ENCODE measurements around the gene KRTAP5-6. TPM values are rescaled to one million over a fixed set of nuclear protein-coding genes. Genes with fewer than 3 reads are reported as not detected.
"Not testable (repeated sequence)": the region's sequence is repeated elsewhere in the genome, so short reads cannot be mapped to it uniquely, and the experiment has no call there.

KRTAP5-6 gene
- total RNA-seq, 6 experiments from 2014 or later: not detected

- no peak for TF ChIP-seq CTCF (IDR thresholded peaks at IDR 0.05)
- peaks cover 35% of the 10 kb centered on the region for H3K27me3 Mint-ChIP-seq (ENCODE audit: insufficient read depth)
- no peaks in the 10 kb centered on the region for H3K4me1 Mint-ChIP-seq (ENCODE audit: low read depth)
- H3K4me3 Mint-ChIP-seq: no peak overlapping the region
- no peak for DNase-seq
- H3K36me3 Mint-ChIP-seq (ENCODE audit: low read depth): no peaks in the 10 kb centered on the region
- H3K27ac Mint-ChIP-seq: no peak overlapping the region
- no peaks in the 10 kb centered on the region for H3K9me3 Mint-ChIP-seq
These were observed 29.1 kb upstream of the KRTAP5-6 start for GRCh38 chr11:1667906-1668305.

GRCh38 chr11:1668911-1669473, 28.0 kb upstream of the KRTAP5-6 start:
- no peak for DNase-seq
- TF ChIP-seq CTCF (IDR thresholded peaks at IDR 0.05): no peak
- peaks cover 42% of the 10 kb centered on the region for H3K27me3 Mint-ChIP-seq (ENCODE audit: insufficient read depth)
- no peak overlapping the region for H3K4me3 Mint-ChIP-seq
- H3K36me3 Mint-ChIP-seq (ENCODE audit: low read depth): no peaks in the 10 kb centered on the region
- H3K27ac Mint-ChIP-seq: no peak overlapping the region
- no peaks in the 10 kb centered on the region for H3K4me1 Mint-ChIP-seq (ENCODE audit: low read depth)
- H3K9me3 Mint-ChIP-seq: no peaks in the 10 kb centered on the region

- Mint-ChIP-seq H3K4me1 (ENCODE audit: low read depth) (no peaks in the 10 kb centered on the region), H3K27me3 (ENCODE audit: insufficient read depth) (peaks cover 49% of the 10 kb centered on the region), H3K4me3 (no peak overlapping the region), H3K9me3 (no peaks in the 10 kb centered on the region), H3K36me3 (ENCODE audit: low read depth) (no peaks in the 10 kb centered on the region), H3K27ac (no peak overlapping the region)
- no peak for TF ChIP-seq CTCF (IDR thresholded peaks at IDR 0.05)
- DNase-seq: no peak
These were observed 27.3 kb upstream of the KRTAP5-6 start for GRCh38 chr11:1669546-1670218.

GRCh38 chr11:1670457-1670856, 26.5 kb upstream of the KRTAP5-6 start:
- DNase-seq; H3K36me3 Mint-ChIP-seq (ENCODE audit: low read depth); H3K4me1 Mint-ChIP-seq (ENCODE audit: low read depth); H3K27ac Mint-ChIP-seq; H3K4me3 Mint-ChIP-seq; H3K9me3 Mint-ChIP-seq: not testable (repeated sequence)
- peaks cover 51% of the 10 kb centered on the region for H3K27me3 Mint-ChIP-seq (ENCODE audit: insufficient read depth)

GRCh38 chr11:1670905-1671371, 26.1 kb upstream of the KRTAP5-6 start:
- DNase-seq: no peak
- no peak for TF ChIP-seq CTCF (IDR thresholded peaks at IDR 0.05)
- H3K4me1 Mint-ChIP-seq (ENCODE audit: low read depth): no peaks in the 10 kb centered on the region
- H3K27me3 Mint-ChIP-seq (ENCODE audit: insufficient read depth): peaks cover 52% of the 10 kb centered on the region
- no peak overlapping the region for H3K27ac Mint-ChIP-seq
- no peaks in the 10 kb centered on the region for H3K36me3 Mint-ChIP-seq (ENCODE audit: low read depth)
- H3K4me3 Mint-ChIP-seq: no peak overlapping the region
- H3K9me3 Mint-ChIP-seq: no peaks in the 10 kb centered on the region

GRCh38 chr11:1671658-1672057, 25.3 kb upstream of the KRTAP5-6 start:
- Mint-ChIP-seq H3K27ac (no peak overlapping the region), H3K27me3 (ENCODE audit: insufficient read depth) (peaks cover 55% of the 10 kb centered on the region), H3K4me3 (no peak overlapping the region), H3K36me3 (ENCODE audit: low read depth) (no peaks in the 10 kb centered on the region), H3K9me3 (no peaks in the 10 kb centered on the region), H3K4me1 (ENCODE audit: low read depth) (no peaks in the 10 kb centered on the region)
- TF ChIP-seq CTCF (IDR thresholded peaks at IDR 0.05): no peak
- no peak for DNase-seq

All from HFFc6 (cell line).